Fibroblast of lung (primary cell): ENCODE data around the gene NR2F1-AS1. TPM values are rescaled to one million over a fixed set of nuclear protein-coding genes. Genes with fewer than 3 reads are reported as not detected.

Experiments
- DNase-seq, 2 donors: peaks; one replicate each; pipeline versions ENCODE4 v3.0.0 to v3.0.0-alpha.2; 2010; ENCODE audit warnings: low read depth in 2 of 2
- H2AFZ ChIP-seq: 2 replicates; pipeline ENCODE4 v1.5.1; 2012; ENCODE audit warnings: low read length, control low read depth, inconsistent platforms
- H3K27ac ChIP-seq: 2 replicates; pipeline ENCODE4 v1.5.1; 2011; ENCODE audit warnings: low read length, control low read depth; ENCODE audit not compliant: insufficient read depth
- H3K27me3 ChIP-seq: 2 replicates; pipeline ENCODE4 v1.5.1; 2011; ENCODE audit warnings: mild to moderate bottlenecking, low read length; ENCODE audit not compliant: control insufficient read depth, insufficient read depth
- H3K36me3 ChIP-seq: 2 replicates; pipeline ENCODE4 v1.5.1; 2011; ENCODE audit warnings: low read length; ENCODE audit not compliant: control insufficient read depth, insufficient read depth
- H3K4me1 ChIP-seq: 2 replicates; pipeline ENCODE4 v1.5.1; 2011; ENCODE audit warnings: low read length; ENCODE audit not compliant: control insufficient read depth, insufficient read depth; ENCODE audit errors: extremely low read depth
- H3K4me2 ChIP-seq: 2 replicates; pipeline ENCODE4 v1.5.1; 2011; ENCODE audit warnings: low read length, control low read depth; ENCODE audit not compliant: insufficient read depth; ENCODE audit errors: extremely low read depth
- H3K4me3 ChIP-seq, 4 experiments: fragments of 200-600 bp in 1 of 4; sonication (generic) in 1 of 4; replicated peaks in 1 of 4; 2 replicates each; pipeline ENCODE4 v1.5.1; 2011 to 2016; ENCODE audit warnings: low read length in 4 of 4, low read depth in 3 of 4, mild to moderate bottlenecking in 3 of 4, control low read depth in 2 of 4, inconsistent platforms in 1 of 4, mixed read lengths in 1 of 4; ENCODE audit not compliant: insufficient read depth in 1 of 4; ENCODE audit errors: control extremely low read depth in 1 of 4
- H3K79me2 ChIP-seq: 2 replicates; pipeline ENCODE4 v1.5.1; 2012; ENCODE audit warnings: mild to moderate bottlenecking, low read length, inconsistent platforms; ENCODE audit not compliant: control insufficient read depth, insufficient read depth
- H3K9ac ChIP-seq: 2 replicates; pipeline ENCODE4 v1.5.1; 2011; ENCODE audit warnings: mild to moderate bottlenecking, low read length, control low read depth; ENCODE audit not compliant: insufficient read depth
- H3K9me3 ChIP-seq: 2 replicates; pipeline ENCODE4 v1.5.1; 2012; ENCODE audit warnings: low read depth, low read length; ENCODE audit not compliant: control insufficient read depth, insufficient read depth
- H4K20me1 ChIP-seq: 2 replicates; pipeline ENCODE4 v1.5.1; 2011; ENCODE audit warnings: low read length; ENCODE audit not compliant: control insufficient read depth, insufficient read depth; ENCODE audit errors: extremely low read depth
- CTCF ChIP-seq, 2 donors: IDR thresholded peaks in 1 of 2; conservative IDR thresholded peaks in 1 of 2; 1 replicate in 1 of 2; 2 replicates in 1 of 2; pipeline ENCODE4 v1.5.1; 2011 to 2012; ENCODE audit warnings: low read length in 2 of 2, control low read depth in 1 of 2, inconsistent platforms in 1 of 2, low read depth in 1 of 2, mild to moderate bottlenecking in 1 of 2
- EZH2 ChIP-seq: IDR thresholded peaks from 2 replicates; pipeline ENCODE4 v1.5.1; 2012; ENCODE audit warnings: low read length, control low read depth, mild to moderate bottlenecking; ENCODE audit errors: missing control alignments
- polyA plus RNA-seq, 2 donors: library from polyadenylated mRNA; depleted of rRNA in 1 of 2; stranded (reverse) in 1 of 2; unstranded in 1 of 2; fragments of >200 nt; gene quantifications; 2 replicates each; pipeline ENCODE4 v1.2.1, GENCODE V29; 2011 to 2012; ENCODE audit warnings: missing spikeins in 1 of 2
- total RNA-seq: library from RNA; depleted of rRNA; stranded (reverse); fragments of >200 nt; gene quantifications from 2 replicates; pipeline ENCODE4 v1.2.1, GENCODE V29; 2014

Gene NR2F1-AS1
- total and polyA plus RNA-seq, 2 donors (not counting 1 experiment from before 2014, with no cell fraction given), result 29.6 to 44.6 TPM

GRCh38 chr5:93570294-93571113 lies 10.5 kb downstream of the NR2F1-AS1 start:
- no peak for TF ChIP-seq EZH2
- TF ChIP-seq CTCF (conservative IDR thresholded peaks at IDR 0.05 in 1 of 2, IDR thresholded peaks at IDR 0.05 in 1 of 2; ENCODE audit: low read depth in 1 of 2, low read length in 2 of 2), result no peak
- H3K4me2 ChIP-seq, result no peak overlapping the region
- no peak overlapping the region for H3K9ac ChIP-seq
- H3K4me1 ChIP-seq, result peaks cover 14% of the 10 kb centered on the region
- no peaks in the 10 kb centered on the region for H3K27me3 ChIP-seq
- no peak overlapping the region for H3K4me3 ChIP-seq
- peaks cover 2% of the 10 kb centered on the region for H3K36me3 ChIP-seq
- no peaks in the 10 kb centered on the region for H3K9me3 ChIP-seq
- DNase-seq, result no peak
- no peak overlapping the region for H3K27ac ChIP-seq
- no peaks in the 10 kb centered on the region for H4K20me1 ChIP-seq
- no peak overlapping the region for H2AFZ ChIP-seq
- peaks cover 86% of the 10 kb centered on the region for H3K79me2 ChIP-seq

GRCh38 chr5:93569300-93570160 lies 11.5 kb downstream of the NR2F1-AS1 start:
- Histone ChIP-seq H3K27me3 (no peaks in the 10 kb centered on the region), H3K4me3 (no peak overlapping the region), H4K20me1 (no peaks in the 10 kb centered on the region), H3K4me1 (peaks cover 11% of the 10 kb centered on the region), H3K27ac (no peak overlapping the region), H2AFZ (no peak overlapping the region), H3K9me3 (no peaks in the 10 kb centered on the region), H3K9ac (no peak overlapping the region), H3K36me3 (peaks cover 2% of the 10 kb centered on the region), H3K79me2 (peaks cover 82% of the 10 kb centered on the region), H3K4me2 (peak overlapping the region; percentile 3)
- no peak for DNase-seq
- TF ChIP-seq EZH2 (no peak), CTCF (conservative IDR thresholded peaks at IDR 0.05 in 1 of 2, IDR thresholded peaks at IDR 0.05 in 1 of 2; ENCODE audit: low read depth in 1 of 2, low read length in 2 of 2) (no peak)

GRCh38 chr5:93567424-93567823 lies 13.6 kb downstream of the NR2F1-AS1 start:
- TF ChIP-seq EZH2, result no peak
- TF ChIP-seq CTCF (conservative IDR thresholded peaks at IDR 0.05 in 1 of 2, IDR thresholded peaks at IDR 0.05 in 1 of 2; ENCODE audit: low read depth in 1 of 2, low read length in 2 of 2), result no peak
- H3K9ac ChIP-seq, result no peak overlapping the region
- DNase-seq, result no peak
- no peaks in the 10 kb centered on the region for H3K27me3 ChIP-seq
- no peak overlapping the region for H2AFZ ChIP-seq
- peak overlapping the region; percentile 9 for H3K4me2 ChIP-seq
- H3K4me1 ChIP-seq, result peaks cover 7% of the 10 kb centered on the region
- H4K20me1 ChIP-seq, result no peaks in the 10 kb centered on the region
- H3K36me3 ChIP-seq, result no peaks in the 10 kb centered on the region
- H3K4me3 ChIP-seq, result no peak overlapping the region
- H3K27ac ChIP-seq, result no peak overlapping the region
- H3K79me2 ChIP-seq, result peaks cover 71% of the 10 kb centered on the region
- no peaks in the 10 kb centered on the region for H3K9me3 ChIP-seq
